ENCODE measurements around the gene CADM4. TPM values are rescaled to one million over a fixed set of nuclear protein-coding genes. Genes with fewer than 3 reads are reported as not detected.

CADM4 gene
- polyA plus RNA-seq, 1 donor (not counting 4 experiments of a cell fraction or from before 2014, with no cell fraction given), result 4.3 TPM

- FAIRE-seq (no peak), DNase-seq (ENCODE audit: low read depth, low spot score) (no peak)
- dilution Hi-C loops (cut with MboI; ENCODE audit: extremely low pct_ligation_motif_present, low sequenced_read_pairs), result no loop called here
- Histone ChIP-seq H3K4me2 (ENCODE audit: control insufficient read depth, extremely low read depth, insufficient read depth, low read depth, low read length) (no peak overlapping the region), H3K27me3 (ENCODE audit: control insufficient read depth, extremely low read depth, insufficient read depth, low read length) (no peaks in the 10 kb centered on the region), H3K9me3 (ENCODE audit: control insufficient read depth, low read depth, low read length) (no peaks in the 10 kb centered on the region), H3K9ac (ENCODE audit: control insufficient read depth, extremely low read depth, insufficient read depth, low read length) (no peak overlapping the region), H3K4me1 (ENCODE audit: control insufficient read depth, extremely low read depth, insufficient read depth, low read length) (no peaks in the 10 kb centered on the region), H3K4me3 (ENCODE audit: control insufficient read depth in 2 of 3, extremely low read depth in 1 of 3, insufficient read depth in 2 of 3, low read depth in 1 of 3, low read length in 3 of 3) (no peak overlapping the region), H3K27ac (ENCODE audit: control insufficient read depth, insufficient read depth, low read length) (no peak overlapping the region), H3K9me1 (ENCODE audit: control insufficient read depth, extremely low read depth, insufficient read depth, low read length) (no peaks in the 10 kb centered on the region), H3K36me3 (ENCODE audit: control insufficient read depth in 2 of 2, extremely low read depth in 1 of 2, insufficient read depth in 2 of 2, low read length in 2 of 2) (peaks cover 52 to 56% of the 10 kb centered on the region in 2 experiments), H2AFZ (ENCODE audit: control insufficient read depth, low read length) (no peak overlapping the region), H3K79me2 (ENCODE audit: control insufficient read depth, insufficient read depth, low read length) (peaks cover 31% of the 10 kb centered on the region), H4K20me1 (ENCODE audit: control insufficient read depth, extremely low read depth, insufficient read depth, low read length) (peaks cover 2% of the 10 kb centered on the region)
- no peak for TF ChIP-seq EZH2 (IDR thresholded peaks at IDR 0.05; ENCODE audit: low read length)
- TF ChIP-seq, protein P1, sequence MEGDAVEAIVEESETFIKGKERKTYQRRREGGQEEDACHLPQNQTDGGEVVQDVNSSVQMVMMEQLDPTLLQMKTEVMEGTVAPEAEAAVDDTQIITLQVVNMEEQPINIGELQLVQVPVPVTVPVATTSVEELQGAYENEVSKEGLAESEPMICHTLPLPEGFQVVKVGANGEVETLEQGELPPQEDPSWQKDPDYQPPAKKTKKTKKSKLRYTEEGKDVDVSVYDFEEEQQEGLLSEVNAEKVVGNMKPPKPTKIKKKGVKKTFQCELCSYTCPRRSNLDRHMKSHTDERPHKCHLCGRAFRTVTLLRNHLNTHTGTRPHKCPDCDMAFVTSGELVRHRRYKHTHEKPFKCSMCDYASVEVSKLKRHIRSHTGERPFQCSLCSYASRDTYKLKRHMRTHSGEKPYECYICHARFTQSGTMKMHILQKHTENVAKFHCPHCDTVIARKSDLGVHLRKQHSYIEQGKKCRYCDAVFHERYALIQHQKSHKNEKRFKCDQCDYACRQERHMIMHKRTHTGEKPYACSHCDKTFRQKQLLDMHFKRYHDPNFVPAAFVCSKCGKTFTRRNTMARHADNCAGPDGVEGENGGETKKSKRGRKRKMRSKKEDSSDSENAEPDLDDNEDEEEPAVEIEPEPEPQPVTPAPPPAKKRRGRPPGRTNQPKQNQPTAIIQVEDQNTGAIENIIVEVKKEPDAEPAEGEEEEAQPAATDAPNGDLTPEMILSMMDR (optimal IDR thresholded peaks at IDR 0.05 in 1 of 3, IDR thresholded peaks at IDR 0.05 in 1 of 3, conservative IDR thresholded peaks at IDR 0.05 in 1 of 3; ENCODE audit: extremely low read depth in 1 of 3, insufficient read depth in 2 of 3, low read length in 3 of 3), result no peak
These were observed 20.8 kb upstream of the CADM4 start for GRCh38 chr19:43660301-43660970.

GRCh38 chr19:43658494-43658893 is 18.8 kb upstream of the CADM4 start:
- DNase-seq (ENCODE audit: low read depth, low spot score), result no peak
- dilution Hi-C loops (cut with MboI; ENCODE audit: extremely low pct_ligation_motif_present, low sequenced_read_pairs), result no loop called here
- H4K20me1 ChIP-seq (ENCODE audit: control insufficient read depth, extremely low read depth, insufficient read depth, low read length), result peaks cover 2% of the 10 kb centered on the region

More at GRCh38 chr19:43658494-43658893, 18.8 kb upstream of the CADM4 start:
- no peaks in the 10 kb centered on the region for H3K9me3 ChIP-seq (ENCODE audit: control insufficient read depth, low read depth, low read length)
- TF ChIP-seq, protein P1 (optimal IDR thresholded peaks at IDR 0.05 in 1 of 3, IDR thresholded peaks at IDR 0.05 in 1 of 3, conservative IDR thresholded peaks at IDR 0.05 in 1 of 3; ENCODE audit: extremely low read depth in 1 of 3, insufficient read depth in 2 of 3, low read length in 3 of 3), result no peak
- TF ChIP-seq EZH2 (IDR thresholded peaks at IDR 0.05; ENCODE audit: low read length), result no peak
- no peaks in the 10 kb centered on the region for H3K27me3 ChIP-seq (ENCODE audit: control insufficient read depth, extremely low read depth, insufficient read depth, low read length)
- H3K4me1 ChIP-seq (ENCODE audit: control insufficient read depth, extremely low read depth, insufficient read depth, low read length), result no peaks in the 10 kb centered on the region
- FAIRE-seq, result no peak
- no peak overlapping the region for H3K4me2 ChIP-seq (ENCODE audit: control insufficient read depth, extremely low read depth, insufficient read depth, low read depth, low read length)
- peaks cover 43 to 50% of the 10 kb centered on the region in 2 experiments for H3K36me3 ChIP-seq (ENCODE audit: control insufficient read depth in 2 of 2, extremely low read depth in 1 of 2, insufficient read depth in 2 of 2, low read length in 2 of 2)
- H2AFZ ChIP-seq (ENCODE audit: control insufficient read depth, low read length), result no peak overlapping the region
- peaks cover 20% of the 10 kb centered on the region for H3K79me2 ChIP-seq (ENCODE audit: control insufficient read depth, insufficient read depth, low read length)
- H3K9me1 ChIP-seq (ENCODE audit: control insufficient read depth, extremely low read depth, insufficient read depth, low read length), result no peaks in the 10 kb centered on the region
- no peak overlapping the region for H3K9ac ChIP-seq (ENCODE audit: control insufficient read depth, extremely low read depth, insufficient read depth, low read length)
- no peak overlapping the region for H3K27ac ChIP-seq (ENCODE audit: control insufficient read depth, insufficient read depth, low read length)
- no peak overlapping the region for H3K4me3 ChIP-seq (ENCODE audit: control insufficient read depth in 2 of 3, extremely low read depth in 1 of 3, insufficient read depth in 2 of 3, low read depth in 1 of 3, low read length in 3 of 3)

Measured in keratinocyte (primary cell).